Coronary artery (tissue), 2 donors: Measurements from ENCODE around the gene SLC16A7.

Experiments
- DNase-seq: peaks from one replicate; pipeline ENCODE4 v3.0.0-alpha.2; 2017; ENCODE audit warnings: low spot score
- H3K27ac ChIP-seq, 2 donors: fragments of 200-600 bp; sonication (generic); one replicate each; pipeline ENCODE4 v1.5.1; 2016 to 2019
- H3K4me3 ChIP-seq: fragments of 200-600 bp; sonication (generic); 2 replicates; pipeline ENCODE4 v1.5.1; 2016; ENCODE audit warnings: mild to moderate bottlenecking, moderate library complexity
- CTCF ChIP-seq: fragments of 200-600 bp; sonication (generic); IDR thresholded peaks from one replicate; pipeline ENCODE4 v1.5.1; 2019; ENCODE audit warnings: antibody characterized with exemption

Gene SLC16A7

DNA sequence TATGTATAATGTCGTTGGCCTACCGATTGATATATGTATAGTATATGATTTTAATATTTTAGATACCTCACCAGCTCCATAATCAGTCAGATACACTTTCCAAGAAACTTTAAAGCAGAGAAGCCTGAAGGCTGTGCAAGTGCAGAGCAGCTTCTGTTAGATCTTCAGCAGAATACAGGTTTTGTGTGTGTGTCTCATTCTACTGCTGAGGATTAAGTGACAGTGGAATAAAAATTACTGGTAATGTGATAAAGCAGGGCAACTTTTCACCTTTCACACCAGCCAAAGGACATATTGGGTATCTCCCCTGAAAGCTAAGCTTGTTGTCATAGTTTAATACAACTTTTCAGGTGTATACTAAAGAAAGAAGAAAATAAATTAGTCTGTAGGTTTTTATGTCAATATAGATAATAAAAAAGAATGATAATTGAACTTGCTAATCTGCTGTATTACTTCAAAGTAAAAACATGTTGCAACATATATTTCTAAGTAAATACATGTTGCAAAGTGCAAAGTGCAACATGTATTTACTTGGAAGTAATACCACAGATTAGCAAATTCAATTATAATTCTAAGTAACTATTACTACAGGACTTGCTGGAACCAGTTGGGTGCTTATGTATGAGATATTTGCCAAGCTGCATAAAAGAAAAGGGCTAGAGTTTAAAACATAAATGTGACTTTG is 128.3 kb downstream of the SLC16A7 start:
- Histone ChIP-seq H3K27ac (no peak overlapping the region), H3K4me3 (no peak overlapping the region)
- DNase-seq: no peak
- no peak for TF ChIP-seq CTCF

DNA sequence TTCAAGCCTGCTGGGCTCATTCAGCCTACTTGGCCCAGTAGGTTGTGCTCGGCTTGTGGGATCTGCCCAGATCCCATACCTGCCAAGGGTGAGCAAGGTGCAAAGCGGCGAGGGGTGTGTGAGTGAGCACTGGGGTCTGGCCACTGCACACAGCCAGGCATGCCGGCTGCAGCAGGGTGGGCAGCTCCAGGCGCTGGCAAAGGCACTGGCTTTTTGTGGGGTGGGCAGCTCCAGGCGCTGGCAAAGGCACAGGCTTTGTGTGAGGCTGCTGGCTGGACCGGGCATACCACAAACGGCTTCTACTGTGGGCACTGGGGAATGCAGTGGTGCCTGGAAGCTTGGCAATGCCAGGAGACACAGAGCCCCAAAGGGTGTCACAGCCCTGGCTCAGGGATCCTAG is 137.4 kb downstream of the SLC16A7 start:
- no peak overlapping the region for H3K4me3 ChIP-seq
- no peak overlapping the region for H3K27ac ChIP-seq
- DNase-seq: no peak
- TF ChIP-seq CTCF: no peak

DNA sequence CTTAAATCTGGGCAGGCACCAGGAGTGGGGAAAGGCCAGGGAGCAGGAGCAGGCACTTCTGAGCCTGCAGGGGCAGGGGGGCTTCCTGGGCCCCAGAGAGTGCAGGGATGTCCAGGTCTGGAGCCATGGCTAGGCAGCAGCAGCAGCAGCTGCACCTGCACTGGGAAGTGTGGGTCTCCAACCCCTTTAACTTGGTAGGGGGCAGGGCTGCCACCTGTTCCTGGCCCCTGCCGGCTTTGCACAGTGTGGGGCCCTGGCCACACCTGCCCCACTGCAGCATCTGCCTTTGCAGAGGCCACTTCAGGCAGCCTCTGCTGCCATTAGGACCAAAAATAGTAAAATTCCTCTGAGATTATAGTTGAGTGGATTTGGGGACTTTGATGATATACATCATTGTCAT is 138.5 kb downstream of the SLC16A7 start:
- no peak for TF ChIP-seq CTCF
- no peak overlapping the region for H3K4me3 ChIP-seq
- H3K27ac ChIP-seq: no peak overlapping the region
- DNase-seq: no peak

DNA sequence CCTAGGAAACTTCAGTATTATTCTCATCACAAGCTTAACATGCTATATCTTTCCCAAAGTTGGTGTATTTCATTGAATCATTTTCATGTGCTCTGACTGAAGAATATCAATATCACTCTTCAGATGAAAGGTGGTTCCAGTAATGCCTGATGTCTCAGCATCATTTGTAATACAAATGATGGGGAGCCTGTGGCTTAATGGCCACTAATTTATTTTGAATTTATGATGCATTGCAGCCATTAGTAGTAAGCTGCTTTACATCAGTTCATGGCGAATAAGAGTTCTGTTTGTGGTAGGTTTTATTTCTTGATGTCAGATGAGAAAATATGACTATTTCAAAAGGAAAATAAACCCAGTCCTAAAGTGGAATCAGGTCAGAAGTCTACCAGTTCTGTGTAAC is 139.4 kb downstream of the SLC16A7 start:
- no peak for DNase-seq
- no peak for TF ChIP-seq CTCF
- Histone ChIP-seq H3K27ac (no peak overlapping the region), H3K4me3 (no peak overlapping the region)

GRCh38 chr12:59736359-59736758 is 140.5 kb downstream of the SLC16A7 start:
- no peak for DNase-seq
- Histone ChIP-seq H3K27ac (no peak overlapping the region), H3K4me3 (no peak overlapping the region)
- no peak for TF ChIP-seq CTCF

DNA sequence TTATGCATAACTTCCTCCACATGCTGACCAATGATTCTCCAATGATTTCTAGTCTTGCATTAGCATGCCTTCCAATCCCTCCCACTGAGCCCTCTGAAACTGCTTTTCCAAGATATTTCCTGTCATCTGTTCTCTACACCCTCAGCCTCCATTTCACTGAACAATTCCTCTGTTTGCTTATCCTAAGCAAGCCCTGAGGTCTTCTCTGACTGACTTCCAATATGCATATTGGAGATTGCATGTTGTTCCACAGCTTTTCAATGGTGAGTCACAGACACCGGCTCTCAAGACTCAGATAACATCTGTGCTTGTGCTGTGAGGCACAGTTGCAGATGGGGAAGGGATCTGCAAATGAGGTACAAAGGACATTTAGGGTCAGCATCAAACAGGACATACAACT is 141.0 kb downstream of the SLC16A7 start:
- DNase-seq: no peak
- H3K4me3 ChIP-seq: no peak overlapping the region
- TF ChIP-seq CTCF: no peak
- H3K27ac ChIP-seq: no peak overlapping the region

DNA sequence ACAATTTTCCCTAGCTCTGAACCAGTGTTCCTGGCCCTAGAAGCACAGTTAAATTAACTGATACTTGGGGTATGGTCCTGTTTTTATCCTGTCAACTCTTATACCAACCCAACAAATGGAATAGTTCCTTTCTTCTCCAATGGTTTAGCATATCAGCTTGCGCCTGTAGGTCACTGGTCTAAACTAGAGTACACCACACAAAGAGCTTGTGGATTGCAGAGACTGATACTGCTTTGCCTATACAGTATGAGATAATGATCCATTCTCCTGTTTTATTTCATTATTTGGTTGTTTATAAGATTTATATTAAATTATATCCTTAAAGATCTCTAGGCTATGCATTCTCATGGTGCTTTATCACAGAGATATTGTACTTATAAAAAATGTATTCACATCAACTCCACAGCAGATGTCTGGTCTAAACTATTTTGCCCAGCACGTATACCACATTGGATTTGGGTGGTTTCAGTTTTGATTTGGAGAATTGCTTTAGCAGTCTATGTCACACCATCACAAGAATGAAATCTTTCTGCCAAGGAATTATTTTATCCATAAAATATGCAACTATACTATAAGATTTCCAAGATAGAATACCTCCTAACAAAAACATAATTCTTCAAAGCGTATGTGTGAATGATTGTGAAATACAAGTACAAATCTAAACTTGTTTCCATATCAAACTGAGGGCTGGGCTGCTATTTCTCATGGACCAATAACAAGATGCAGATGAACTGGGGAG is 142.1 kb downstream of the SLC16A7 start:
- Histone ChIP-seq H3K27ac (no peak overlapping the region), H3K4me3 (peak overlapping the region; percentile 46)
- no peak for TF ChIP-seq CTCF
- DNase-seq: no peak
